D721Med (cell line): ENCODE measurements around the gene DPP10.

Experiments
- DNase-seq: peaks from one replicate; pipeline ENCODE4 v3.0.0; 2011; ENCODE audit warnings: low spot score; ENCODE audit not compliant: insufficient read length
- FAIRE-seq: peaks from 2 replicates; lab custom pipeline; 2011; peaks lifted over from hg19 to GRCh38; lab: Jason Lieb, UNC
- TF ChIP-seq, protein P1 (sequence below): IDR thresholded peaks from 2 replicates; pipeline ENCODE4 v1.5.1; 2012; ENCODE audit warnings: mild to moderate bottlenecking, control low read depth; ENCODE audit not compliant: insufficient read depth; ENCODE audit errors: missing control alignments

The DPP10 gene

DNA sequence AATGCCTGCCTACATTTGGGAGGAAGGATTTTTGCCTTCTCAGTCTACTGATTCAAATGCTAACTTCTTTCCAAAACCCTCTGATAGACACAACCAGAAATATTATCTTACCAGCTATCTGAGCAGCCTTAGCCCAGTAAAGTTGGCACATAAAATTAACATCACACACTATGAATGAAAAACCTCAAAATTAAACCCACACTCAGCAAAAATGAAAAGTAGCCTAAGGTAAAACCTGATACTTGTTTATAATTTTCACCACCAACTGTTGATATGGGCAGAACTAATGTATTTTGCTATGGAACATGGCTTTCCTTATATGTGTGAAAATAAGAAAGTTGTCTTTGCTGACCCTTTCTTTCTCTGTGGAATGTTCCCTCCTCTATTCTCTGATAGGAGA is 226.0 kb downstream of the DPP10 start:
- TF ChIP-seq, protein P1, sequence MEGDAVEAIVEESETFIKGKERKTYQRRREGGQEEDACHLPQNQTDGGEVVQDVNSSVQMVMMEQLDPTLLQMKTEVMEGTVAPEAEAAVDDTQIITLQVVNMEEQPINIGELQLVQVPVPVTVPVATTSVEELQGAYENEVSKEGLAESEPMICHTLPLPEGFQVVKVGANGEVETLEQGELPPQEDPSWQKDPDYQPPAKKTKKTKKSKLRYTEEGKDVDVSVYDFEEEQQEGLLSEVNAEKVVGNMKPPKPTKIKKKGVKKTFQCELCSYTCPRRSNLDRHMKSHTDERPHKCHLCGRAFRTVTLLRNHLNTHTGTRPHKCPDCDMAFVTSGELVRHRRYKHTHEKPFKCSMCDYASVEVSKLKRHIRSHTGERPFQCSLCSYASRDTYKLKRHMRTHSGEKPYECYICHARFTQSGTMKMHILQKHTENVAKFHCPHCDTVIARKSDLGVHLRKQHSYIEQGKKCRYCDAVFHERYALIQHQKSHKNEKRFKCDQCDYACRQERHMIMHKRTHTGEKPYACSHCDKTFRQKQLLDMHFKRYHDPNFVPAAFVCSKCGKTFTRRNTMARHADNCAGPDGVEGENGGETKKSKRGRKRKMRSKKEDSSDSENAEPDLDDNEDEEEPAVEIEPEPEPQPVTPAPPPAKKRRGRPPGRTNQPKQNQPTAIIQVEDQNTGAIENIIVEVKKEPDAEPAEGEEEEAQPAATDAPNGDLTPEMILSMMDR, result no peak
- no peak for FAIRE-seq
- no peak for DNase-seq

DNA sequence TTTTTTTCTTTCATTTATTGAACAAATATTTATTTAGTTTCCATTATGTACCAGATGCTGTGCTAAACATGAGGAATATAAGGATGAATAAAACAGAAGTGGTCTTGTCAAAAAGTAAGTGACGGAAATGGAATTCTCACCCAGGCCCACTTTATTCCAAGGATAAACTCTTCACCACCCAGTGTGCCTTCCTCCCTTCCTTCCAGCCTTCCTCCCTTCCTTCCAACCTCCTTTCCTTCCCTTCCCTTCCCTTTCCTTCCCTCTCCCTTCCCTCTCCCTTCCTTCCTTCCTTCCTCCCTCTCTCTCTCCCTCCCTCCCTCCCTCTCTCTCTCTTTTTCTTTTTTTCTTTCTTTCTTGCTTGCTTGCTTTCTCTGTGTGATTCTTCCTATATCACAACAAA is 240.8 kb downstream of the DPP10 start:
- no peak for FAIRE-seq

DNA sequence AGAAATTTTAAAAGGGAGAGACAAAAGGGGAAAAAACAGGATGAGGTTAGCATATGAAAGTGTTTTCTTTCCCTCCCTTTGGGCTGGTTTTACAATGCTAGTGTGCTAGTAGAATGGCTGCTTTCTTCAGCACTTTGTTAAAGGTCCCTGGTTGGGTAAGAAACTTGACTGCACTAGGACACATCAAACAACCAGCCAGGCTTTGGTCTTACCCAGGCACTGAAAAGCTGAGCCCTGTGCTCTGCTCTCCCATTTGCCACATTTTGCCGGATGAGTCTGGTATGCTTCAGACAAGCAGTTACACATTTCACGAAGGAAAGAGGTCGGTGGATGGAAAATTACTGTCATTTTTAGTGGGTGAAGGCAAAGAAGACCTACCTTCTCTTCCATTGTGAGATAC is 242.0 kb downstream of the DPP10 start:
- TF ChIP-seq, protein P1, result no peak
- FAIRE-seq, result no peak
- no peak for DNase-seq

More for the DNA sequence above, 240.8 kb downstream of the DPP10 start:
- TF ChIP-seq, protein P1, result no peak
- DNase-seq, result no peak

DNA sequence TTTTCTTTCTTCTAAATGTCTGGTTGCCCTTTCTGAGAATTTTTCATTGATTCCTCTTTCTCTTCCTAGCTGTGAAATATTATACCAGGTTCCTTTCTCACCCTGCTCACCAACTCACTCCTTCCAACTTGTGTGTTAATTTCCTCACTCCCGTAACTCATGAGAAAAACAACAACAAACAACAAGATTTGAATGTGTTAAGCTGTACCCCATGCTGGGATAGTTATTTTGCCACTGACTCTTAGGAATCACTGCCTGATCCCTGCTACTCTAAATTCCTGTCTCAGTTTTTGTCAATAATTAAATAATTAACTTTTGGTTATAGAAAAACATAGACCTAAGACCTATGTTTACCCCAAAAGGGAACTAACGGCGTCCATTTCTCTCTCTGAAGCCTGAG is 242.7 kb downstream of the DPP10 start:
- DNase-seq, result no peak
- TF ChIP-seq, protein P1, result no peak
- FAIRE-seq, result no peak

DNA sequence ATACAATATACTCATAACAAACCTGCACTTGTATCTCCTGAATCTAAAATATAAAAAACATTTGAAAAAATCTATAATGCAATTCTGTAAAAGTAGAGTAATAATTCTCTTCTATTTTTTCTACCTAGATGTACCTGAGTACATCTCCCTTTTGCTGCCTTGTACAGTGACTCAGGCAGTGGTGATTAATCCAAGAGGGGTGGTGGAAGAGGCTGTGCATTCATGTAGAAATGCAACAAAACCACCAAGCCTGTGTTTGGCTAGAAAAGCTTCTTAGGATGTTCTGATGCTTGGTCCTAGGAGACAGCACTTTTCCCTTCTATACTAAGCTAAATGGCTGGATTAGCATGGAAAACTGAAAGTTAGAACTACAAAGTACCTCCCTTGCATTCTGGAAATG is 245.8 kb downstream of the DPP10 start:
- TF ChIP-seq, protein P1, result no peak
- DNase-seq, result no peak
- FAIRE-seq, result no peak

DNA sequence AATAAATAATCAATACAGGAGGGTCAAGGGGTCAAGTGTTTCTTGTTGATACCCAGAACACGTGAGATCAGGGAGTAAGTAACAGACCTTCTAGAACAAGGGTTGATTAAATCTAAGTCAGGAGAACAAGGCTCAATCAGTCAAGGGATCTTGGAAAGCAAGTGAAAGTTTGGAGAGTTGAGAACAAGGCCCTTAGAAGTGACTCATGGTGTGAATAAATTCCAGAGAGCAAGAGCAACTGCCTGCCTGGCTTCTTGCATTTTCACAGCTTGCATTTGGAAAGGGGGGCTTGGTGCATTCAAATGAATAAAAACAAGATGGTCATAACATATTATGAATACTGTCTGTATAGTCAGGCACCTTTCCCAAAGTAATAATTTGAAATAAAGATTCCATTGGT is 256.1 kb downstream of the DPP10 start:
- FAIRE-seq (no peak), DNase-seq (no peak)
- TF ChIP-seq, protein P1, result no peak

DNA sequence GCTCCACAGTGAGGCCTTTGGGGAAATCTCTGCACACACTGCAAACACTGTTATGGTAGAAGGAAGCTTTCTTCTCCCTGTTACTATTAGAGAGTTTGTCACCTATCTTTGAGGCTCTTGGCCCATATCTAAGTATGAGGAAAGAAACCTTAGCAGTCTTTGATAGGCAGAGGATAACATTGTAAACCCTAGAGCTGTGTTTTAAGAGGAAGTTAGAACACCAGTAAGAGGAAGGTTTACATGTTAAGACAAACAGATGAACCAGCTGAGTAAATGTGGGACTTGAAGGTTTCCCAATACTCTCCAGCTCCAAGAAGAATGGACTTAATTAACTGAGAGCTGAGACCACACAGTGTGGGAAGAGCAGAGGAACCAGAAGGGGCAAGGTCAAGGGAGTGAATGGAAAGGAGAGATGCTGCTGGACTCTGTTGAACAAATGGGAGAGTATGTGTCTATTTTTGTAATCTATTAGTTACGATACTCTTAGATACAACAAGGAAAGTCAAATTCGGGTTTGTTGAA is 257.0 kb downstream of the DPP10 start:
- FAIRE-seq, result no peak
- TF ChIP-seq, protein P1, result no peak
- DNase-seq, result no peak
